Measurements from ENCODE around the gene CAAP1. TPM values are rescaled to one million over a fixed set of nuclear protein-coding genes. Genes with fewer than 3 reads are reported as not detected.

Gene CAAP1
- total RNA-seq, 6 experiments from 2014 or later, result 12.1 to 15.3 (median 13.7) TPM

Other genes starting within 250 kb of the CAAP1 start
- 10 to 100 TPM; 33.4 to 37.9 (median 36.7) TPM for gene PLAA, start 54.4 kb upstream of the CAAP1 start, total RNA-seq (2021; fragmentation: NEBNext Ultra II Directional; extraction: Animal tissue kit (Norgen Biotek cat#: 25700))
- 10 to 100 TPM; 12.1 to 15.7 (median 12.8) TPM for gene IFT74, start 63.6 kb upstream of the CAAP1 start, total RNA-seq (2021; fragmentation: NEBNext Ultra II Directional; extraction: Animal tissue kit (Norgen Biotek cat#: 25700))
- gene LRRC19, start 112.9 kb upstream of the CAAP1 start, total RNA-seq (2021; fragmentation: NEBNext Ultra II Directional; extraction: Animal tissue kit (Norgen Biotek cat#: 25700)), result not detected
- gene TEK, start 216.4 kb upstream of the CAAP1 start, total RNA-seq (2021; fragmentation: NEBNext Ultra II Directional; extraction: Animal tissue kit (Norgen Biotek cat#: 25700)), result 1 to 10 TPM; 2.0 to 10.0 (median 8.5) TPM

Measured in HFFc6 (cell line).